Endodermal cell (in vitro differentiated cells): Measurements from ENCODE around the gene S100A16. TPM values are rescaled to one million over a fixed set of nuclear protein-coding genes. Genes with fewer than 3 reads are reported as not detected.

ENCODE experiments used
- DNase-seq: peaks from one replicate; pipeline ENCODE4 v3.0.0-alpha.2; 2017
- H3K27ac ChIP-seq: 2 replicates; pipeline ENCODE4 v1.5.1; 2013; ENCODE audit warnings: mild to moderate bottlenecking, low read depth, low read length, moderate library complexity
- H3K27me3 ChIP-seq: 2 replicates; pipeline ENCODE4 v1.6.1; 2013; ENCODE audit warnings: mild to moderate bottlenecking, low read length, moderate library complexity; ENCODE audit not compliant: insufficient read depth, control insufficient read depth, poor library complexity, severe bottlenecking
- H3K36me3 ChIP-seq: 2 replicates; pipeline ENCODE4 v1.7.0; 2013; ENCODE audit warnings: mild to moderate bottlenecking, low read length, moderate library complexity; ENCODE audit not compliant: control insufficient read depth, insufficient read depth
- H3K4me1 ChIP-seq: one replicate; pipeline ENCODE4 v1.7.0; 2013; ENCODE audit warnings: low read length; ENCODE audit not compliant: control insufficient read depth, insufficient read depth
- H3K4me3 ChIP-seq: 2 replicates; pipeline ENCODE4 v1.5.1; 2013; ENCODE audit warnings: mild to moderate bottlenecking, low read length, moderate library complexity
- H3K9ac ChIP-seq: 2 replicates; pipeline ENCODE4 v1.6.1; 2013; ENCODE audit warnings: mild to moderate bottlenecking, low read length, moderate library complexity; ENCODE audit not compliant: poor library complexity, severe bottlenecking; ENCODE audit errors: extremely low read depth
- H3K9me3 ChIP-seq: 2 replicates; pipeline ENCODE4 v1.6.1; 2013; ENCODE audit warnings: mild to moderate bottlenecking, low read length, moderate library complexity; ENCODE audit not compliant: control insufficient read depth
- H3K27ac Mint-ChIP-seq: 2 replicates; pipeline ENCODE4 v1.8.0; 2020; ENCODE audit warnings: mixed read lengths
- H3K27me3 Mint-ChIP-seq: 2 replicates; pipeline ENCODE4 v1.8.0; 2021; ENCODE audit warnings: mild to moderate bottlenecking, mixed read lengths; ENCODE audit not compliant: insufficient read depth
- H3K36me3 Mint-ChIP-seq: 2 replicates; pipeline ENCODE4 v1.8.0; 2020; ENCODE audit warnings: low read depth, mixed read lengths
- H3K4me1 Mint-ChIP-seq: 2 replicates; pipeline ENCODE4 v1.8.0; 2020; ENCODE audit warnings: mixed read lengths
- H3K4me3 Mint-ChIP-seq: 2 replicates; pipeline ENCODE4 v1.8.0; 2020; ENCODE audit warnings: mild to moderate bottlenecking, moderate library complexity, mixed read lengths
- H3K9me3 Mint-ChIP-seq: 2 replicates; pipeline ENCODE4 v1.8.0; 2020; ENCODE audit warnings: mild to moderate bottlenecking, mixed read lengths
- WGBS, 2 experiments: methylation state at CpG; one replicate each; pipeline versions ENCODE4 v1.1.5 to v1.1.7; 2013; ENCODE audit warnings: missing lambda C conversion rate in 2 of 2, mixed read lengths in 1 of 2; ENCODE audit not compliant: insufficient coverage in 1 of 2, insufficient read length in 1 of 2; 5-methylcytosine and 5-hydroxymethylcytosine counted together
- total RNA-seq, 2 donors: library from RNA; stranded (reverse); fragmentation: NEBNext Ultra II Directional in 1 of 2; extraction: Animal tissue kit (Norgen Biotek cat#: 25700) in 1 of 2; gene quantifications; 2 replicates in 1 of 2; 3 replicates in 1 of 2; pipeline ENCODE4 v1.2.1, GENCODE V29; 2021
- TF ChIP-seq, protein P1 (sequence below): fragments of 200-600 bp; sonication (generic); conservative IDR thresholded peaks from 2 replicates; pipeline ENCODE4 v1.5.0; 2021; ENCODE audit warnings: antibody characterized with exemption, mild to moderate bottlenecking

Gene S100A16
- total RNA-seq, 2 donors from 2014 or later, result 149 to 152 TPM

DNA sequence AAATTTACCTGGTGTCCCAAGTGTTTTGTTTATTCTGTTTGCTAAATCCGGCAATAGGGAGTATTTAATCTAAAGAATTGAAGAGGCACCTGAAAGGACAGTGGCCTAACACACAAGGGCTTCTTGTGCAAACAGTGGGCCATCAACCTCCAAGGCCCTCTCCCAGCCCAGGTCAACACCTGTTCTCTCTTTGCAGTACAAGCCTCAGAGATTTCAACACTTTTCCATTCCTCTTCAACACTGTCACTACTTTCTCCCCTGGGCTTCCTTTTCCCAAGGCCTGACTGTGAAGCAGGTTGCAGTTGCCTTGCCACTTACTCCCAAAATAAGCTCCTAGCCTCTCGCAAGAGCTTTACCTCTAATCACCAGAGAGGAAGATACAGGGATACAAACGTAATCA lies 42.4 kb upstream of the S100A16 start:
- Mint-ChIP-seq H3K27ac (peak overlapping the region; percentile 64), H3K27me3 (peaks cover 7% of the 10 kb centered on the region), H3K4me3 (no peak overlapping the region), H3K4me1 (peaks cover 15% of the 10 kb centered on the region), H3K36me3 (no peaks in the 10 kb centered on the region), H3K9me3 (no peaks in the 10 kb centered on the region)
- Histone ChIP-seq H3K4me1 (no peaks in the 10 kb centered on the region), H3K4me3 (no peak overlapping the region), H3K36me3 (no peaks in the 10 kb centered on the region), H3K9me3 (no peaks in the 10 kb centered on the region), H3K27ac (no peak overlapping the region), H3K9ac (no peak overlapping the region), H3K27me3 (no peaks in the 10 kb centered on the region)
- no peak for DNase-seq
- TF ChIP-seq, protein P1, sequence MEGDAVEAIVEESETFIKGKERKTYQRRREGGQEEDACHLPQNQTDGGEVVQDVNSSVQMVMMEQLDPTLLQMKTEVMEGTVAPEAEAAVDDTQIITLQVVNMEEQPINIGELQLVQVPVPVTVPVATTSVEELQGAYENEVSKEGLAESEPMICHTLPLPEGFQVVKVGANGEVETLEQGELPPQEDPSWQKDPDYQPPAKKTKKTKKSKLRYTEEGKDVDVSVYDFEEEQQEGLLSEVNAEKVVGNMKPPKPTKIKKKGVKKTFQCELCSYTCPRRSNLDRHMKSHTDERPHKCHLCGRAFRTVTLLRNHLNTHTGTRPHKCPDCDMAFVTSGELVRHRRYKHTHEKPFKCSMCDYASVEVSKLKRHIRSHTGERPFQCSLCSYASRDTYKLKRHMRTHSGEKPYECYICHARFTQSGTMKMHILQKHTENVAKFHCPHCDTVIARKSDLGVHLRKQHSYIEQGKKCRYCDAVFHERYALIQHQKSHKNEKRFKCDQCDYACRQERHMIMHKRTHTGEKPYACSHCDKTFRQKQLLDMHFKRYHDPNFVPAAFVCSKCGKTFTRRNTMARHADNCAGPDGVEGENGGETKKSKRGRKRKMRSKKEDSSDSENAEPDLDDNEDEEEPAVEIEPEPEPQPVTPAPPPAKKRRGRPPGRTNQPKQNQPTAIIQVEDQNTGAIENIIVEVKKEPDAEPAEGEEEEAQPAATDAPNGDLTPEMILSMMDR, result no peak
- 80 to 86% methylated on average over 1 to 3 of the region's 3 CpGs for WGBS, 2 experiments

GRCh38 chr1:153652805-153653500 lies 40.0 kb upstream of the S100A16 start:
- H3K4me1 Mint-ChIP-seq, result peaks cover 15% of the 10 kb centered on the region
- Histone ChIP-seq H3K27ac (no peak overlapping the region), H3K36me3 (no peaks in the 10 kb centered on the region), H3K4me3 (no peak overlapping the region), H3K4me1 (peaks cover 10% of the 10 kb centered on the region), H3K27me3 (no peaks in the 10 kb centered on the region), H3K9me3 (no peaks in the 10 kb centered on the region), H3K9ac (no peak overlapping the region)
- peaks cover 7% of the 10 kb centered on the region for H3K27me3 Mint-ChIP-seq
- TF ChIP-seq, protein P1, result no peak
- WGBS, 2 experiments, result 88 to 95% methylated on average over 3 of the region's 3 CpGs
- no peak for DNase-seq
- H3K27ac Mint-ChIP-seq, result no peak overlapping the region
- no peaks in the 10 kb centered on the region for H3K36me3 Mint-ChIP-seq
- no peak overlapping the region for H3K4me3 Mint-ChIP-seq
- H3K9me3 Mint-ChIP-seq, result no peaks in the 10 kb centered on the region

DNA sequence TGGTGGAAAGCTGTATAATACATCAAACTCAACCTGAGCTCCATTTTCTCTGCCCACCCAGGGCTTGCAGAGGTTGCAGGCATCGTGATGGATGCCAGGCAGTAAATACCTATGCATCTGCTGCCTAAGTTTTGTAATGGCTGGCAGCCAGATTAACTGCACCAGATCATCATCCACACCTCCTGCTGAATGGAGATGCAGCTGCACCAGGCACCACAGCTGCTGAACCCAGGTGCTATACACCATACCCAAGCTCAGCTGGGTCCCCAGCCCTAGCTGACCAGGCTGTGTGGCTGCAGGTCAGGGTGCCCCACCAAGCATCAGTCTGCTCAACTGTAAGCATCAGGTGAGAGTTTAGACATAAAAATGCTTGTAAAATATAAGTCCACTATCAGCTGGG lies 38.8 kb upstream of the S100A16 start:
- H3K27me3 ChIP-seq, result no peaks in the 10 kb centered on the region
- H3K4me3 Mint-ChIP-seq, result no peak overlapping the region
- DNase-seq, result no peak
- H3K27ac ChIP-seq, result no peak overlapping the region
- no peak overlapping the region for H3K27ac Mint-ChIP-seq
- H3K4me1 ChIP-seq, result peaks cover 10% of the 10 kb centered on the region
- H3K9me3 Mint-ChIP-seq, result no peaks in the 10 kb centered on the region
- no peaks in the 10 kb centered on the region for H3K36me3 Mint-ChIP-seq
- H3K9me3 ChIP-seq, result no peaks in the 10 kb centered on the region
- 97 to 100% methylated on average over 1 of the region's 1 CpG for WGBS, 2 experiments
- no peak overlapping the region for H3K9ac ChIP-seq
- peaks cover 7% of the 10 kb centered on the region for H3K27me3 Mint-ChIP-seq
- peaks cover 19% of the 10 kb centered on the region for H3K4me1 Mint-ChIP-seq
- H3K36me3 ChIP-seq, result peaks cover 1% of the 10 kb centered on the region
- no peak overlapping the region for H3K4me3 ChIP-seq
- TF ChIP-seq, protein P1, result no peak
